ENCODE data around the gene USH1G.

- TF ChIP-seq SUZ12 (IDR thresholded peaks at IDR 0.05) = no peak
- TF ChIP-seq NFRKB (IDR thresholded peaks at IDR 0.05) = no peak
- no peak for TF ChIP-seq PKNOX1 (IDR thresholded peaks at IDR 0.05)
- TF ChIP-seq ZNF384 (IDR thresholded peaks at IDR 0.05) = no peak
- no peak for TF ChIP-seq LEF1 (IDR thresholded peaks at IDR 0.05; ENCODE audit: borderline replicate concordance)
- TF ChIP-seq FOXA1 (IDR thresholded peaks at IDR 0.05) = no peak
- TF ChIP-seq ELF4 (IDR thresholded peaks at IDR 0.05) = no peak
- TF ChIP-seq SP1 (IDR thresholded peaks at IDR 0.05) = no peak
- no peak for TF ChIP-seq L3MBTL2 (conservative IDR thresholded peaks at IDR 0.05)
- no peak for TF ChIP-seq FOXM1 (IDR thresholded peaks at IDR 0.05; ENCODE audit: borderline replicate concordance)
- TF ChIP-seq ARNT (IDR thresholded peaks at IDR 0.05) = no peak
Measured at GRCh38 chr17:74922172-74922571, 883 bp downstream of the USH1G start.
